Dedifferentiated amniotic fluid mesenchymal stem cell (primary cell): ENCODE results near the gene SLC44A5.
"Not testable (repeated sequence)": the region's sequence is repeated elsewhere in the genome, so short reads cannot be mapped to it uniquely, and the experiment has no call there.

Experiments used
- DNase-seq: peaks from one replicate; pipeline ENCODE4 v3.0.0-alpha.2; 2016; ENCODE audit errors: extremely low spot score

The SLC44A5 gene

DNA sequence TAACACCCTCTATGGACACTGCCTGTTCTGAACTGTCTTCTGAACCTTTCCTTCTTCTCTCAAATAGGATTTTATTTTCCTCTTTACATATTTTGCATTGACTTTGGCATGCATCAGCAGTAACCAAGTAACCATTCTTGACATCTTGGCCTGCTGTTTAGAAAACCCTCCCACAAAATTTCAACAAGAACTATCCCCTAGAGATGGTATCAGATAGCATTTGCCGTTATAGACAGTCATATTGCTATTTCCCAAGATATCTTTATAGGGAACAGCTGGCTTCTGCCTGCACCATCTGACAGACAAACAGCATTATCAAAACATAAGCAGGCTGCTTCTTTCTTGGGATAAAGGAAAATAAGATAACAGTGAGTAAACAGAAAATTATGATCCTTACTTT is 422.0 kb downstream of the SLC44A5 start:
- peak; percentile 51 for DNase-seq

DNA sequence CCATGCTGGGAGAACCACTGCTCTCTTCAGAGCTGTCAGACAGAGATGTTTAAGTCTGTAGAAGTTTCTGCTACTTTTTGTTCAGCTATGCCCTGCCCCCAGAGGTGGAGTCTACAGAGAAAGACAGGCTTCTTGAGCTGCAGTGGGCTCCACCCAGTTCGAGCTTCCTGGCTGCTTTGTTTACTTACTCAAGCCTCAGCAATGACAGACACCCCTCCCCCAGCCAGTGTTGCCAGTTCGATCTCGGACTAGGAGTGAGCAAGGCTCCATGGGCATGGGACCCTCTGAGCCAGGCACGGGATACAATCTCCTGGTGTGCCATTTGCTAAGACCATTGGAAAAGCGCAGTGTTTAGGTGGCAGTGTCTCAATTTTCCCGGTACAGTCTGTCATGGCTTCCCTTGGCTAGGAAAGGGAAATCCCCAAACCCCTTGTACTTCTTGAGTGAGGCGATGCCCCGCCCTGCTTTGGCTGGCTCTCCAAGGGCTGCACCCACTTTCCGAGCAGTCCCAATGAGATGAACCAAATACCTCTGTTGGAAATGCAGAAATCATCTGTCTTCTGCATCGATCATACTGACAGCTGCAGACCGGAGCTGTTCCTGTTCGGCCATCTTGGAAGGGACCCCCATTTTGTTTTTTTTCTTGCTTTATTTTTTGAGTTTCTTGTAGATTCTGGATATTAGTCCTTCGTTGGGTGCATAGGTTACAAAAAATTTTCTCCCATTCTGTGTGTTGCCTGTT is 429.5 kb downstream of the SLC44A5 start:
- not testable (repeated sequence) for DNase-seq

- DNase-seq = no peak
Measured at GRCh38 chr1:75174031-75174760, 436.7 kb downstream of the SLC44A5 start.

DNA sequence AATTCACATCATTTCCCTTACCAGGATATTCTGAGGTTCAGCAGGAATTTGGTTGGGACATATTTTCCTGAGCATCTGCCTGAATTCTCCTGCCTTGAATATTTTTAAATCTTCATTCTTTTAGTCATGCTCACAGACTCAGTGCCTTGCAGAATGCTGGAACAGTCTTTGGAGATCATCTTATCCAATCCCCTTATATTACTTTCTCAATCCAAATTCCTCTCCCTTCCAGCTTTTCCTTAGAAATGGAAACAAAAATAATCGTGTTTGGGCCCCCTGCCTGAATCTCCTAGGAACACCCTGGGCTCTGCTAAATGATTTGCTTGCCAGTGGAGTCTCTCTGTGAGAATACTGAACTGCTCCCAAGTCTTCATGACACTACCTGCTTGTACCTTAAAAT is 438.4 kb downstream of the SLC44A5 start:
- DNase-seq = no peak

DNA sequence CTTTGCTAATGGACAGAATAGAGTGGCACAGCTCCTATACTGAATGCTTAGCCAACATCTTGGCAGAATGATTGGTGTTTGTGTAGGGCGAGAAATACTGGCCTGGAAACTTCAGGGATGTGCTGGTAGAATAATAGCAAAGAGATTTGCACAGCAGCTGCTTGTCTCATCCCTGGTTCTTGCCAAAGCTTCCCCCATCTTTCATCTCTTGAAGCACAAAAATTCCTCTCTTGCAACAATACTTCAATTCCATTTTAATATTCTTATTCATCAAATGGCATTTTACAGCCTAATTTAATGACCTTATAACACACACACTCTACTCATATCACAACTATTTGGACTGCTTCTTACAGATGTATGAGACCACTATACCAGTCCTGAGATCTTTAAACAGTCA is 439.0 kb downstream of the SLC44A5 start:
- DNase-seq = no peak

- DNase-seq = no peak
Measured at GRCh38 chr1:75170981-75171380, 439.9 kb downstream of the SLC44A5 start.

- no peak for DNase-seq
Measured at GRCh38 chr1:75170011-75170410, 440.9 kb downstream of the SLC44A5 start.

DNA sequence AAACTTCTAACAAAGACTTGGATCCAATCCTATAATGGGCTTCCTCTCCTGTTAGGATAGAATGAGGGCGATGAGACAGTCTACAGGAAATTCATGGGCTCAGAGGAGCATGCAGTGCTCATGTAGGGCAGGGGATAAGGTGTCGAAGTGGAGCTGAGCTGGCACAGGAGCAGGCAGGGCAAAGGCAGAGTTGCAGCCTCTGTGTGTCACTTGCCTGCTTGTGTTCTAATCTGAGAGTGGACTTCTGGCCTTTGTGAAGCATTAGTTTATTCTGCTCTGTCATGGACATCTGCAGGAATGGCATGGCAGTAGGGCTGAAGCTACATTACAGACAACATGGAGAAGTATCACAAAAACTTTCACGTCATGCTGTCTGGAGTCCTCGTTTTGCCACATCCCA is 444.1 kb downstream of the SLC44A5 start:
- no peak for DNase-seq

DNA sequence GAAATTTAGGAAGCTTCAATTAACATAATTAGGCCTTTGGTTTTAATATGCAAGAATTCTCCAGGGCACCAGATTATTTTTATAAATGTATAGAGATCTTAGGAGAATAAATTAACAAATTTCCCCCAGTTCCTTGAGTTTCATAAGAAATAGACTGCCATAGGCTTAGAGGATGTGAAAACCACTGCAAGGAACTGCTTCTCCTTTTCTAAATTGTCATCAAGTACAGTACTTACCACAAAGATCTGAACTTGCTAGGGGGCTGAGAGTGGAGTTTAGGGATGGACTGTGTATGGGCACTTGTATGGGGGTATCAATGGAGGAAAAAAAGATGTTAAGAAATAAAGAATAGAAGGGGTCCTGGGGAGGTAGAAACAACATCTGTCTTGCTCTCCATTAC is 445.6 kb downstream of the SLC44A5 start:
- no peak for DNase-seq

GRCh38 chr1:75159154-75159553 is 451.8 kb downstream of the SLC44A5 start:
- DNase-seq = no peak
